ENCODE data around the gene IFITM2. TPM values are rescaled to one million over a fixed set of nuclear protein-coding genes. Genes with fewer than 3 reads are reported as not detected.
"Not testable (repeated sequence)": the region's sequence is repeated elsewhere in the genome, so short reads cannot be mapped to it uniquely, and the experiment has no call there.

Gene IFITM2
- total RNA-seq, 4 donors from 2014 or later: 89.3 to 183 (median 126) TPM

- not testable (repeated sequence) for H3K27me3 ChIP-seq, H3K9me3 ChIP-seq, ATAC-seq, H3K4me3 ChIP-seq, H3K36me3 ChIP-seq
- 33 to 39% methylated on average over 14 to 18 of the region's 34 CpGs for whole genome bisulfite sequencing, 2 donors (ENCODE audit: low coverage in 1 of 2)
- peak overlapping the region; percentile 85 to 88 (median 86) for H3K27ac ChIP-seq
- peak; percentile 33 for TF ChIP-seq POLR2AphosphoS5 (IDR thresholded peaks at IDR 0.05)
- H3K4me1 ChIP-seq: peaks cover 12 to 56% (median 31%) of the 10 kb centered on the region in 3 donors
Measured at GRCh38 chr11:324593-325517, 17.2 kb downstream of the IFITM2 start.

- Histone ChIP-seq H3K9me3 (no peaks in the 10 kb centered on the region), H3K36me3 (no peaks in the 10 kb centered on the region), H3K27ac (peak overlapping the region; percentile 39 to 88 (median 85)), H3K4me3 (no peak overlapping the region), H3K27me3 (no peaks in the 10 kb centered on the region), H3K4me1 (peaks cover 12 to 56% (median 31%) of the 10 kb centered on the region in 3 donors)
- no peak for ATAC-seq
- WGBS, 2 donors (ENCODE audit: low coverage in 1 of 2): 72 to 79% methylated on average over 12 to 30 of the region's 30 CpGs
- TF ChIP-seq POLR2AphosphoS5 (IDR thresholded peaks at IDR 0.05) (no peak), EP300 (IDR thresholded peaks at IDR 0.05) (no peak), POLR2A (IDR thresholded peaks at IDR 0.05) (no peak), CTCF (IDR thresholded peaks at IDR 0.05) (no peak)
Measured at GRCh38 chr11:325796-326591, 18.4 kb downstream of the IFITM2 start.

GRCh38 chr11:326592-326841, 18.9 kb downstream of the IFITM2 start:
- Histone ChIP-seq H3K27me3 (no peaks in the 10 kb centered on the region), H3K9me3 (no peaks in the 10 kb centered on the region), H3K27ac (peak overlapping the region; percentile 39 to 88 (median 85)), H3K4me3 (no peak overlapping the region), H3K4me1 (peaks cover 12 to 56% (median 31%) of the 10 kb centered on the region in 3 donors), H3K36me3 (no peaks in the 10 kb centered on the region)
- no peak for ATAC-seq
- no CpG with 5 or more reads among the region's 6 CpGs for WGBS, 2 donors (ENCODE audit: low coverage in 1 of 2)
- TF ChIP-seq POLR2AphosphoS5 (IDR thresholded peaks at IDR 0.05) (no peak), CTCF (IDR thresholded peaks at IDR 0.05) (no peak)

- Histone ChIP-seq H3K4me1 (peaks cover 12 to 56% (median 31%) of the 10 kb centered on the region in 3 donors), H3K27me3 (no peaks in the 10 kb centered on the region), H3K36me3 (no peaks in the 10 kb centered on the region), H3K27ac (peak overlapping the region; percentile 39 to 88 (median 85)), H3K4me3 (peak overlapping the region in 1 of 2 donors; percentile 24), H3K9me3 (no peaks in the 10 kb centered on the region)
- peak; percentile 84 for ATAC-seq
- 40 to 60% methylated on average over 1 of the region's 19 CpGs for WGBS, 2 donors (ENCODE audit: low coverage in 1 of 2)
- TF ChIP-seq POLR2A (IDR thresholded peaks at IDR 0.05) (no peak), POLR2AphosphoS5 (IDR thresholded peaks at IDR 0.05) (peak; percentile 12)
Measured at GRCh38 chr11:326842-327580, 19.4 kb downstream of the IFITM2 start.

- Histone ChIP-seq H3K36me3 (no peaks in the 10 kb centered on the region), H3K9me3 (no peaks in the 10 kb centered on the region), H3K27me3 (no peaks in the 10 kb centered on the region), H3K4me3 (peak overlapping the region in 1 of 2 donors; percentile 24), H3K27ac (peak overlapping the region in 3 of 4 donors; percentile 85 to 88 (median 85)), H3K4me1 (peaks cover 12 to 53% (median 31%) of the 10 kb centered on the region in 3 donors)
- no peak for ATAC-seq
- 90 to 100% methylated on average over 3 of the region's 3 CpGs for WGBS, 2 donors (ENCODE audit: low coverage in 1 of 2)
- no peak for TF ChIP-seq POLR2AphosphoS5 (IDR thresholded peaks at IDR 0.05)
- no peak for TF ChIP-seq EP300 (IDR thresholded peaks at IDR 0.05)
- no peak for TF ChIP-seq POLR2A (IDR thresholded peaks at IDR 0.05)
- no peak for TF ChIP-seq CTCF (IDR thresholded peaks at IDR 0.05)
Measured at GRCh38 chr11:327581-327923, 19.9 kb downstream of the IFITM2 start.

Data from gastroesophageal sphincter (tissue), 4 donors.